Kidney epithelial cell (primary cell): ENCODE results near the gene NEK8. TPM values are rescaled to one million over a fixed set of nuclear protein-coding genes. Genes with fewer than 3 reads are reported as not detected.

Experiments
- DNase-seq: peaks from one replicate; pipeline ENCODE4 v3.0.0-alpha.2; 2010; ENCODE audit warnings: low read depth
- H3K27me3 ChIP-seq: 2 replicates; pipeline ENCODE4 v1.6.0; 2011; ENCODE audit warnings: low read length; ENCODE audit not compliant: control insufficient read depth, insufficient read depth
- H3K36me3 ChIP-seq: 2 replicates; pipeline ENCODE4 v1.5.1; 2011; ENCODE audit warnings: low read length; ENCODE audit not compliant: control insufficient read depth, insufficient read depth
- H3K4me3 ChIP-seq: 2 replicates; pipeline ENCODE4 v1.5.1; 2011; ENCODE audit warnings: low read depth, mild to moderate bottlenecking, control low read depth, low read length
- CTCF ChIP-seq: IDR thresholded peaks from 2 replicates; pipeline ENCODE4 v1.5.1; 2011; ENCODE audit warnings: mild to moderate bottlenecking, moderate library complexity, low read length, control low read depth, inconsistent platforms; ENCODE audit not compliant: insufficient read depth, poor library complexity, severe bottlenecking
- total RNA-seq: library from RNA; depleted of rRNA; stranded (reverse); fragments of >200 nt; gene quantifications from 2 replicates; pipeline ENCODE4 v1.2.3, GENCODE V29; 2015

The NEK8 gene
- total RNA-seq, 1 donor from 2014 or later, result 4.3 TPM

GRCh38 chr17:28744104-28744971 is 15.8 kb downstream of the NEK8 start:
- DNase-seq, result no peak
- H3K36me3 ChIP-seq, result peaks cover 6% of the 10 kb centered on the region
- H3K4me3 ChIP-seq, result peak overlapping the region; percentile 59
- no peak for TF ChIP-seq CTCF
- no peaks in the 10 kb centered on the region for H3K27me3 ChIP-seq

- Histone ChIP-seq H3K4me3 (peak overlapping the region; percentile 59), H3K36me3 (peaks cover 6% of the 10 kb centered on the region), H3K27me3 (no peaks in the 10 kb centered on the region)
- DNase-seq, result no peak
- TF ChIP-seq CTCF, result no peak
Measured at GRCh38 chr17:28744972-28745785, 16.6 kb downstream of the NEK8 start.

- DNase-seq, result no peak
- no peak for TF ChIP-seq CTCF
- peaks cover 9% of the 10 kb centered on the region for H3K36me3 ChIP-seq
- no peaks in the 10 kb centered on the region for H3K27me3 ChIP-seq
- H3K4me3 ChIP-seq, result peak overlapping the region; percentile 59
Measured at GRCh38 chr17:28745786-28746411, 17.3 kb downstream of the NEK8 start.

GRCh38 chr17:28746611-28747050 is 18.0 kb downstream of the NEK8 start:
- Histone ChIP-seq H3K36me3 (peaks cover 9% of the 10 kb centered on the region), H3K4me3 (no peak overlapping the region), H3K27me3 (no peaks in the 10 kb centered on the region)
- DNase-seq, result no peak
- no peak for TF ChIP-seq CTCF

- Histone ChIP-seq H3K36me3 (peaks cover 9% of the 10 kb centered on the region), H3K4me3 (no peak overlapping the region), H3K27me3 (no peaks in the 10 kb centered on the region)
- no peak for DNase-seq
- no peak for TF ChIP-seq CTCF
Measured at GRCh38 chr17:28747051-28747691, 18.6 kb downstream of the NEK8 start.
